WTC11 (cell line): ENCODE measurements around the gene PDE5A.

ENCODE experiments used
- CTCF ChIP-seq: fragments of 200-600 bp; IDR thresholded peaks from 2 replicates; pipeline ENCODE4 v1.8.0; 2022; ENCODE audit warnings: antibody characterized with exemption
- E2F1 ChIP-seq: sonication (generic); formaldehyde crosslinking; IDR thresholded peaks from 2 replicates; pipeline ENCODE4 v1.8.0; 2022; ENCODE audit warnings: mild to moderate bottlenecking, missing genetic modification reagents
- E2F4 ChIP-seq: sonication (generic); formaldehyde crosslinking; IDR thresholded peaks from 2 replicates; pipeline ENCODE4 v1.8.1; 2022; ENCODE audit warnings: low read depth, mild to moderate bottlenecking, moderate library complexity, missing genetic modification reagents, borderline replicate concordance
- FOXP4 ChIP-seq: sonication (generic); formaldehyde crosslinking; IDR thresholded peaks from 2 replicates; pipeline ENCODE4 v1.8.0; 2022; ENCODE audit warnings: mild to moderate bottlenecking, missing genetic modification reagents
- HMGXB4 ChIP-seq: sonication (generic); formaldehyde crosslinking; IDR thresholded peaks from 2 replicates; pipeline ENCODE4 v1.8.1; 2023; ENCODE audit warnings: mild to moderate bottlenecking, moderate library complexity, missing genetic modification reagents
- MAX ChIP-seq: sonication (generic); formaldehyde crosslinking; IDR thresholded peaks from 2 replicates; pipeline ENCODE4 v1.8.0; 2022; ENCODE audit warnings: mild to moderate bottlenecking, missing genetic modification reagents
- MLX ChIP-seq: sonication (generic); formaldehyde crosslinking; IDR thresholded peaks from 2 replicates; pipeline ENCODE4 v1.8.1; 2023; ENCODE audit warnings: mild to moderate bottlenecking, missing genetic modification reagents, moderate library complexity
- NR2C2 ChIP-seq: sonication (generic); formaldehyde crosslinking; IDR thresholded peaks from 2 replicates; pipeline ENCODE4 v1.8.0; 2022; ENCODE audit warnings: mild to moderate bottlenecking, missing genetic modification reagents
- OVOL2 ChIP-seq: fragments of 250-450 bp; sonication (Bioruptor Pico); IDR thresholded peaks from 2 replicates; pipeline ENCODE4 v1.9.0; 2021; ENCODE audit warnings: mild to moderate bottlenecking, borderline replicate concordance
- PREB ChIP-seq: sonication (generic); formaldehyde crosslinking; IDR thresholded peaks from 2 replicates; pipeline ENCODE4 v1.8.1; 2022; ENCODE audit warnings: mild to moderate bottlenecking, missing genetic modification reagents, moderate library complexity, borderline replicate concordance
- TEAD4 ChIP-seq: sonication (generic); formaldehyde crosslinking; IDR thresholded peaks from 2 replicates; pipeline ENCODE4 v1.8.0; 2022; ENCODE audit warnings: mild to moderate bottlenecking, missing genetic modification reagents
- USF1 ChIP-seq: sonication (generic); formaldehyde crosslinking; IDR thresholded peaks from 2 replicates; pipeline ENCODE4 v1.8.0; 2022; ENCODE audit warnings: mild to moderate bottlenecking, missing genetic modification reagents
- USF2 ChIP-seq: sonication (generic); formaldehyde crosslinking; IDR thresholded peaks from 2 replicates; pipeline ENCODE4 v1.8.1; 2023; ENCODE audit warnings: mild to moderate bottlenecking, missing genetic modification reagents, moderate library complexity
- ZNF121 ChIP-seq: sonication (generic); formaldehyde crosslinking; IDR thresholded peaks from 2 replicates; pipeline ENCODE4 v1.8.0; 2023; ENCODE audit warnings: missing genetic modification reagents

- TF ChIP-seq CTCF = no peak
- TF ChIP-seq FOXP4 (CRISPR knock-in tag) = no peak
- no peak for TF ChIP-seq PREB (CRISPR knock-in tag)
- TF ChIP-seq USF2 (CRISPR knock-in tag) = no peak
- no peak for TF ChIP-seq HMGXB4 (CRISPR knock-in tag)
- TF ChIP-seq TEAD4 (CRISPR knock-in tag) = no peak
- TF ChIP-seq MLX (CRISPR knock-in tag) = no peak
- no peak for TF ChIP-seq ZNF121 (CRISPR knock-in tag)
- no peak for TF ChIP-seq NR2C2 (CRISPR knock-in tag)
- TF ChIP-seq OVOL2 (CRISPR knock-in tag) = no peak
- no peak for TF ChIP-seq MAX (CRISPR knock-in tag)
- no peak for TF ChIP-seq E2F1 (CRISPR knock-in tag)
- no peak for TF ChIP-seq E2F4
- no peak for TF ChIP-seq USF1
Measured at GRCh38 chr4:119626420-119626819, 2.2 kb downstream of the PDE5A start.
